ENCODE measurements around the gene GRXCR2. TPM values are rescaled to one million over a fixed set of nuclear protein-coding genes. Genes with fewer than 3 reads are reported as not detected.

The GRXCR2 gene
- total RNA-seq = not detected in 2 replicates

- no peak for TF ChIP-seq CTCF (IDR thresholded peaks at IDR 0.05; ENCODE audit: extremely low read depth, low read depth, low read length)
- Histone ChIP-seq H3K27ac (ENCODE audit: low read depth, low read length) (no peak within 1 kb of the TSS), H3K4me2 (ENCODE audit: insufficient read depth, low read length) (no peak within 1 kb of the TSS), H3K36me3 (ENCODE audit: insufficient read depth, low read length) (no peaks in the 10 kb centered on the region), H2AFZ (ENCODE audit: low read length) (no peak within 1 kb of the TSS), H3K9me3 (ENCODE audit: low read depth, low read length) (no peaks in the 10 kb centered on the region), H3K79me2 (ENCODE audit: insufficient read depth, low read length) (no peaks in the 10 kb centered on the region), H3K27me3 (ENCODE audit: insufficient read depth, low read length) (peaks cover 3% of the 10 kb centered on the region), H4K20me1 (ENCODE audit: insufficient read depth, low read length) (no peaks in the 10 kb centered on the region), H3K4me1 (ENCODE audit: insufficient read depth, low read length) (no peaks in the 10 kb centered on the region), H3K4me3 (ENCODE audit: insufficient read depth, low read length) (no peak within 1 kb of the TSS)
- no peak for DNase-seq (ENCODE audit: insufficient read length, low spot score, missing footprints)
Observed at GRCh38 chr5:145872914-145873313, at the start of gene GRXCR2. GRXCR2 (minus strand) TSS chr5:145873014; CDS start chr5:145872968, 46 bp downstream.

GRCh38 chr5:145922059-145922458 is 49.2 kb upstream of the GRXCR2 start:
- no peak for TF ChIP-seq CTCF (IDR thresholded peaks at IDR 0.05; ENCODE audit: extremely low read depth, low read depth, low read length)
- H3K4me1 ChIP-seq (ENCODE audit: insufficient read depth, low read length) = peaks cover 27% of the 10 kb centered on the region
- H3K36me3 ChIP-seq (ENCODE audit: insufficient read depth, low read length) = no peaks in the 10 kb centered on the region
- H3K9me3 ChIP-seq (ENCODE audit: low read depth, low read length) = no peaks in the 10 kb centered on the region
- no peaks in the 10 kb centered on the region for H3K79me2 ChIP-seq (ENCODE audit: insufficient read depth, low read length)
- no peaks in the 10 kb centered on the region for H3K27me3 ChIP-seq (ENCODE audit: insufficient read depth, low read length)
- H3K27ac ChIP-seq (ENCODE audit: low read depth, low read length) = no peak overlapping the region
- no peak overlapping the region for H2AFZ ChIP-seq (ENCODE audit: low read length)
- H3K4me3 ChIP-seq (ENCODE audit: insufficient read depth, low read length) = no peak overlapping the region
- DNase-seq (ENCODE audit: insufficient read length, low spot score, missing footprints) = no peak
- no peaks in the 10 kb centered on the region for H4K20me1 ChIP-seq (ENCODE audit: insufficient read depth, low read length)
- no peak overlapping the region for H3K4me2 ChIP-seq (ENCODE audit: insufficient read depth, low read length)

GRCh38 chr5:145921211-145921610 is 48.4 kb upstream of the GRXCR2 start:
- no peak overlapping the region for H3K27ac ChIP-seq (ENCODE audit: low read depth, low read length)
- DNase-seq (ENCODE audit: insufficient read length, low spot score, missing footprints) = no peak
- H2AFZ ChIP-seq (ENCODE audit: low read length) = no peak overlapping the region
- no peaks in the 10 kb centered on the region for H4K20me1 ChIP-seq (ENCODE audit: insufficient read depth, low read length)
- H3K9me3 ChIP-seq (ENCODE audit: low read depth, low read length) = no peaks in the 10 kb centered on the region
- no peak for TF ChIP-seq CTCF (IDR thresholded peaks at IDR 0.05; ENCODE audit: extremely low read depth, low read depth, low read length)
- no peaks in the 10 kb centered on the region for H3K79me2 ChIP-seq (ENCODE audit: insufficient read depth, low read length)
- peaks cover 30% of the 10 kb centered on the region for H3K4me1 ChIP-seq (ENCODE audit: insufficient read depth, low read length)
- H3K36me3 ChIP-seq (ENCODE audit: insufficient read depth, low read length) = no peaks in the 10 kb centered on the region
- no peak overlapping the region for H3K4me3 ChIP-seq (ENCODE audit: insufficient read depth, low read length)
- no peak overlapping the region for H3K4me2 ChIP-seq (ENCODE audit: insufficient read depth, low read length)
- H3K27me3 ChIP-seq (ENCODE audit: insufficient read depth, low read length) = no peaks in the 10 kb centered on the region

- Histone ChIP-seq H3K36me3 (ENCODE audit: insufficient read depth, low read length) (no peaks in the 10 kb centered on the region), H3K79me2 (ENCODE audit: insufficient read depth, low read length) (no peaks in the 10 kb centered on the region), H3K27ac (ENCODE audit: low read depth, low read length) (no peak overlapping the region), H3K4me1 (ENCODE audit: insufficient read depth, low read length) (peaks cover 25% of the 10 kb centered on the region), H3K4me3 (ENCODE audit: insufficient read depth, low read length) (no peak overlapping the region), H3K27me3 (ENCODE audit: insufficient read depth, low read length) (no peaks in the 10 kb centered on the region), H2AFZ (ENCODE audit: low read length) (no peak overlapping the region), H3K4me2 (ENCODE audit: insufficient read depth, low read length) (no peak overlapping the region), H3K9me3 (ENCODE audit: low read depth, low read length) (no peaks in the 10 kb centered on the region), H4K20me1 (ENCODE audit: insufficient read depth, low read length) (no peaks in the 10 kb centered on the region)
- TF ChIP-seq CTCF (IDR thresholded peaks at IDR 0.05; ENCODE audit: extremely low read depth, low read depth, low read length) = no peak
- DNase-seq (ENCODE audit: insufficient read length, low spot score, missing footprints) = no peak
Observed at GRCh38 chr5:145920542-145921210, 47.9 kb upstream of the GRXCR2 start.

All from osteoblast (primary cell).